Measurements from ENCODE around the gene ZAR1L. TPM values are rescaled to one million over a fixed set of nuclear protein-coding genes. Genes with fewer than 3 reads are reported as not detected.

The ZAR1L gene
- total RNA-seq, 2 experiments from 2014 or later, result not detected

DNA sequence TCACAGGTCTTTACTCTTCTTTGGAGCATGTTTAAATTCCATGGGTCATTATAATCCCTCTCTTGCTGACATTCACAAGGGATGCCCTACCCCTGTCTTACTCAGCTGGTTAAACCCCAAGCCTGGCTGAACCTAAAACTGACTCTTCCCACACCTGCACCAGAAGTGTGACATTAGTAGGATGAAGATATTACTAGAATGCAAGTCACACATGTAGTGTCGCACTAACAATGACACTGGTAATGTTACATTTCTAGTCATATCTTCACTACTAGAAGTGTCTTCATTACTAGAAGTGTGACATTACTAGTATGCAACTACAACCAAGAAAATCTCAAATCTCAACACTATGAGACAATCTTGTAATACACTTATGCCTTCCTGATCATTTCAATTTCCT lies 14.2 kb downstream of the ZAR1L start:
- Mint-ChIP-seq H3K4me1 (ENCODE audit: low read depth) (peaks cover 20% of the 10 kb centered on the region), H3K36me3 (no peaks in the 10 kb centered on the region)

DNA sequence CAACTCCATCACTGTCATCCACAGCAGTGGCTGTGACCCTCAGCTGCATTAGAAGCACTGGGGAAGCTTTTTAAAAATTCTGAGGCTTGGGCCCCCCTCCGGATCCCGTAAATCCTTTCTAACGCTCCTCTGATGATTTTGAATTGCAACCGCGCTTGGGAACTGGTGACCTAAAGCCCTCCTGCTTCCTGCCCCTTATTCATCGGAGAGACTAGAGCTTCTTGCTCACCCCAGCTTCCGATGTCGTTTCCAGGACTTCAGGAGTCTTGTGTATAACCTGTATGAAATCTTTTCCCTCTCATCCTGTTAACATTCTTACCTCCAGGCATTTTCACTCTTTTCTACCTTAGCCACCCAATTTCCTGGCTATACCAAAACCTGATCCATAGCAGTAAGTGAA lies 14.8 kb downstream of the ZAR1L start:
- no peaks in the 10 kb centered on the region for H3K9me3 Mint-ChIP-seq
- no peak overlapping the region for H3K4me3 Mint-ChIP-seq
- intact Hi-C loops (cut with micrococcal nuclease), result no loop called here
- DNase-seq, result no peak
- H3K36me3 Mint-ChIP-seq, result no peaks in the 10 kb centered on the region
- ChIA-PET POLR2A (interaction anchor here (1.6 kb wide), 1 partner anchor 15 kb away, joined by 11 read pairs; the partner anchor contains the start of genes BRCA2 and ZAR1L), CTCF (no interaction called here)
- H3K27ac Mint-ChIP-seq, result no peak overlapping the region
- peaks cover 7% of the 10 kb centered on the region for H3K27me3 Mint-ChIP-seq
- H3K4me1 Mint-ChIP-seq (ENCODE audit: low read depth), result peaks cover 20% of the 10 kb centered on the region

More for the DNA sequence above, 14.2 kb downstream of the ZAR1L start:
- H3K9me3 Mint-ChIP-seq, result no peaks in the 10 kb centered on the region
- H3K27ac Mint-ChIP-seq, result no peak overlapping the region
- intact Hi-C loops (cut with micrococcal nuclease), result loop anchor here (1.0 kb wide), 2 partner anchors 14 to 29 kb away; partner anchors contain the start of genes BRCA2 and ZAR1L
- H3K27me3 Mint-ChIP-seq, result peaks cover 7% of the 10 kb centered on the region
- CTCF ChIA-PET, result interaction anchor here (1.5 kb wide), 1 partner anchor 15 kb away, joined by 4 read pairs; the partner anchor contains the start of gene BRCA2
- no peak overlapping the region for H3K4me3 Mint-ChIP-seq
- DNase-seq, result peak; percentile 43
- POLR2A ChIA-PET, result interaction anchor here (1.6 kb wide), 1 partner anchor 15 kb away, joined by 11 read pairs; the partner anchor contains the start of genes BRCA2 and ZAR1L

DNA sequence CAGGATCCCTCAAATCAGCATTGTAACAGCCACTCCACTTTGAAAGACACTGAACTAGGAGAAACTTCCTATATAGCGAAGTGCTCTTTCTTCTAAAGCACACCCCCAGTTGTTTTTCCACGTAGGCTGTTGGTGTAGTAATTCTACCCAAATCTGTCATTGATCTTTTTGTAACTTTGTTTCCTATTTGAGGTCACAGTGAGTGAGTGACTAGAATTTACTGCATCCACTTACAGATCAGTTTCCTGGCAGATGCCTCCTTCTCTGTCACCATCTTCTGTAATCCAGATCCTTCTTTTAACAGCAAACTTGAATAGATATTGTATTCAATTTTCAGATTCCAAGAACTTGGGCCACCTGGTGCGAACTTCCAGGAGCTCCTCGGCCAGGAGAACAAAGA lies 15.3 kb downstream of the ZAR1L start:
- intact Hi-C loops (cut with micrococcal nuclease), result no loop called here
- DNase-seq, result no peak
- Mint-ChIP-seq H3K9me3 (no peaks in the 10 kb centered on the region), H3K27ac (no peak overlapping the region), H3K36me3 (no peaks in the 10 kb centered on the region), H3K27me3 (peaks cover 7% of the 10 kb centered on the region), H3K4me1 (ENCODE audit: low read depth) (peaks cover 20% of the 10 kb centered on the region), H3K4me3 (no peak overlapping the region)
- CTCF ChIA-PET, result no interaction called here
- POLR2A ChIA-PET, result interaction anchor here (1.6 kb wide), 1 partner anchor 16 kb away, joined by 11 read pairs; the partner anchor contains the start of genes BRCA2 and ZAR1L

DNA sequence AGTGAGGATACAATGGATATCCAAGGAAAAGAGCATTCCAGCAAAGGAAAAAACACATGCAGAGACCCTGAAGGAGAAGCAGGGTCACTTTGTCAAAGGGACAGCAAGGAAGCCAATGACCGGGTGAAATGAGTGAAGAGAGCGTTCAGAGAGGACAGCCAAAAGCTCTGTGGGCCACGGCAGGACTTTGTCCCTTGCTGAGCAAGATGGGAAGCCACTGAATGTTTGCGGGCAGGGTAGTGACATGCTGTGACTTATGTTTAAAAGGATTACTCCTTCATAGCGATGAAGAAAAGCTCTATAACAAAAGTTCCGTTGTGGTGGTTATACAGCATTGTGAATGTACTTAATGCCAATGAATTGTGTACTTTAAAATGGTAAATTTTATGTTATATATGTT lies 16.5 kb downstream of the ZAR1L start:
- Mint-ChIP-seq H3K36me3 (no peaks in the 10 kb centered on the region), H3K9me3 (no peaks in the 10 kb centered on the region), H3K27ac (no peak overlapping the region), H3K27me3 (peaks cover 7% of the 10 kb centered on the region), H3K4me3 (no peak overlapping the region), H3K4me1 (ENCODE audit: low read depth) (peaks cover 20% of the 10 kb centered on the region)
- POLR2A ChIA-PET, result no interaction called here
- DNase-seq, result no peak
- intact Hi-C loops (cut with micrococcal nuclease), result no loop called here
- CTCF ChIA-PET, result no interaction called here

DNA sequence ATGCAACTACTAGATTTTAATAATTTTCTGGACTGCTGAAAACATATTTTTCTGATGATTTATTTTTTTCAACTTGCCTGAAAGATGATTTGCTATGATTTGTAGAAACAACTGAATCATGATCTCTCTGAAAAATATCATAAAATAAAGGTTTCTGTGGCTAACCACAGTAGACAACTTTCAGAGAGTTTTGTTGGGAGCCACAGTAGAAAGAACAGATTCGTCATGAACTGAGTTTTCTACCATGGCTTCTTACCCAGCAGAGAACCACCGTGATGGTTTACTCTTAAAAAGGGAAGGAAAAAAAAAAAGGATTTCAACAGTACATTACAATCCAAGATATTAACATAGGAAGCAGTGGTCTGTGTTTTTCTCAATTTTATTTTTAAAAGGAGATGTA lies 18.0 kb downstream of the ZAR1L start:
- no peaks in the 10 kb centered on the region for H3K36me3 Mint-ChIP-seq
- H3K4me1 Mint-ChIP-seq (ENCODE audit: low read depth), result peaks cover 20% of the 10 kb centered on the region
- intact Hi-C loops (cut with micrococcal nuclease), result loop anchor here (1.0 kb wide), 1 partner anchor 11 kb away; no protein-coding TSS in a partner anchor
- no peak overlapping the region for H3K4me3 Mint-ChIP-seq
- CTCF ChIA-PET, result no interaction called here
- H3K9me3 Mint-ChIP-seq, result no peaks in the 10 kb centered on the region
- peaks cover 7% of the 10 kb centered on the region for H3K27me3 Mint-ChIP-seq
- DNase-seq, result no peak
- no peak overlapping the region for H3K27ac Mint-ChIP-seq
- POLR2A ChIA-PET, result no interaction called here

DNA sequence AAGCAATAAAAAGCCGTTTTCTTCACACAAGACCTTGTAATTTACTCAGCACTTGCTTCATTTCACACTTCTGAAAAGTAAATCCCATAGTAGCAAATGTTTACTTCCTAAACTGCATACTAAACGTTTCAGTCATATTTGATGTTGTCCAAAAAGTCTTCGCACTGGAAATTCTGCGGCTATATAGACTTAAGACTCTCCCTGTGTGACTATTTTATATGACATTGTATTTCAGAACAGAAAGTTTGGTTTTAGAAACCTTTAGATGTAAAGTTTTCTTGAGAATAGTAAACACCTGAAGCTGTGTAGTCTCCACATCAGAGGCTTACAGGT lies 29.6 kb downstream of the ZAR1L start:
- no peaks in the 10 kb centered on the region for H3K4me1 Mint-ChIP-seq (ENCODE audit: low read depth)
- intact Hi-C loops (cut with micrococcal nuclease), result no loop called here
- H3K27ac Mint-ChIP-seq, result no peak overlapping the region
- H3K36me3 Mint-ChIP-seq, result peaks cover 1% of the 10 kb centered on the region
- H3K27me3 Mint-ChIP-seq, result no peaks in the 10 kb centered on the region
- no peaks in the 10 kb centered on the region for H3K9me3 Mint-ChIP-seq
- ChIA-PET CTCF (no interaction called here), POLR2A (no interaction called here)
- DNase-seq, result no peak
- H3K4me3 Mint-ChIP-seq, result no peak overlapping the region

DNA sequence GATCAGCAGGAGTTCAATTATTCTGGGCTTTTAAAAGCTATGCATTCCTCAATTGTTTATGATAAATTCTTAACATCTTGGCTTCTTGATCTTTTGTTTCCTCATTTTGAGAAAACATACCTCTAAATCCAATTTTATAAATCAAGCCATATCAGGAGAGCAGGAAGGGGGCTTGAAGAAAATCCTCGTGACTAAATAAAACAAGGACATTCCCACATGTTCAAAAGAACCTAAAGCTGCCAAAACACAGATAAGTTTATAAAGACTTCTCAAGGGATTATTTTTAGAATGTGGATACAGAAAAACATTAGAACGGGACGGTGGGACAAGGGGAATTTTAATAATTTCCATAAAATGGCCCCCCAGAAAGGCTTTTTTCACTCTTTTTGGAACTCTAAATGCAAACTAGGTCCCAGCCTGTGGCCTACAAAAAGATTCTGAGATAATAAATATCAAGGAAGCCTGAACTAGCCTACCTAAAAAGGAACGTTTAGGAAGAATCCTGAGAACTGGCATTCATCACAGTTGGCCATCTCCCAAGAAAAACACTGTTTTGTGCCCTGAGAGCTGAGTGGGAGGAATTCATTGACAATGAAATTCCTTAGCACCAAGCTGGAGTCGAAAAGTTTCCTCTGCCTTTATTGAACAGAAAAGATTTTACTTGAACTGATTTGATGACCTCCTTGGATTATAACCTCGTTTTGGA lies 30.1 kb downstream of the ZAR1L start:
- Mint-ChIP-seq H3K9me3 (no peaks in the 10 kb centered on the region), H3K36me3 (peaks cover 1% of the 10 kb centered on the region), H3K27ac (no peak overlapping the region), H3K4me1 (ENCODE audit: low read depth) (no peaks in the 10 kb centered on the region), H3K27me3 (no peaks in the 10 kb centered on the region), H3K4me3 (no peak overlapping the region)
- ChIA-PET CTCF (interaction anchor here (0.8 kb wide), 1 partner anchor 17 kb away, joined by 3 read pairs; no protein-coding TSS in a partner anchor), POLR2A (no interaction called here)
- intact Hi-C loops (cut with micrococcal nuclease), result no loop called here
- DNase-seq, result no peak

DNA sequence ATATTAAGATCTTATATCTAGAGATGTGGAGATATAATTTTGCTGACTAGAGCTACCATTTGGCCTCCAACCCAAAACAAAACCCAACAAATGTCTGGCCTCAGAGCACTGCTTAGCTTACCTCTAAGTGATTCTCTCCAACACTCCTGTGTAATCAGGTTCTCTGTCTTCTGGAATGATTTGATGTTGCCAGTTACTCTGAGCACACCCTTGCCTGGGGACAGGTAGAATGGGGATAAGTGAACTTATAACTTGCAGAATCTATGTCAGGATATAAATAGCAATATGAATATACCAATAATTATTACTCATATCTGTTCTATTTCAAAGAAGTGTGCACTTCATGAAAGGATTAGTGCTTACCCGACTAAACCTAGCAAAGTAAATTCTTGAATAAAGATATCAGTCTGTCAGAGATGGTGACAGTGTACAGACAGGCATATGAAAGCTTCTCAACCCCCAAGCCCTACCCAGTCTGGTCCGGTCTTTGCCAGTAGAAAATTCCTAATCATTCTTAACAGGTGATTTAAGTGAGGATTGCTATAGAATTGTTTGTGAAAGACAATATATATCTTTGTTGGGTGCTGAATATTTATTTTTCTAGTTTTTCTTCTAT lies 33.0 kb downstream of the ZAR1L start:
- H3K27ac Mint-ChIP-seq, result no peak overlapping the region
- H3K4me3 Mint-ChIP-seq, result no peak overlapping the region
- no peaks in the 10 kb centered on the region for H3K9me3 Mint-ChIP-seq
- H3K4me1 Mint-ChIP-seq (ENCODE audit: low read depth), result peaks cover 3% of the 10 kb centered on the region
- ChIA-PET POLR2A (interaction anchor here (0.6 kb wide), 1 partner anchor 26 kb away, joined by 3 read pairs; no protein-coding TSS in a partner anchor), CTCF (interaction anchor here (1.1 to 1.2 kb wide), 2 partner anchors 12 to 853 kb away, joined by 3 read pairs; no protein-coding TSS in a partner anchor)
- intact Hi-C loops (cut with micrococcal nuclease), result no loop called here
- no peak for DNase-seq
- H3K27me3 Mint-ChIP-seq, result no peaks in the 10 kb centered on the region
- no peaks in the 10 kb centered on the region for H3K36me3 Mint-ChIP-seq

DNA sequence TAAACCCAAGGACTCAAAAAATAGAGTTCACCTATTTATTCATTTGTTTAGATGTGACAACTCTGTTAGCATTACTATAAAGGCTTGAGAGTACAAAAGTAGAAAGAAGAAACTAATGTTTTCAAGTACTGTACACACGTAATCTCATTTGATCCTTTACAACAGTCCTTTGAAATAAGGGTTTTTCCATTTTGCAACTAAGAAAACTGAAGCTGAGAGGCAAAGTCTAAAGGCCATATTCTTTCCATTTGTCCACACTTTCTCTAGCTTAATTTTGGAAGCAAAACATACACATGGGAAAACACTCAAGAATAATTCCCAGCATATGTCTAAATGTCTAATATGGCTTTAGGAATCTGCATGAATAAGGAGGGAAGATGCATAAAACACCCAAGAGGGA lies 34.1 kb downstream of the ZAR1L start:
- no peaks in the 10 kb centered on the region for H3K27me3 Mint-ChIP-seq
- ChIA-PET CTCF (interaction anchor here (0.6 to 1.2 kb wide), 3 partner anchors 11 to 852 kb away, joined by 3 read pairs; no protein-coding TSS in a partner anchor), POLR2A (no interaction called here)
- intact Hi-C loops (cut with micrococcal nuclease), result no loop called here
- peaks cover 3% of the 10 kb centered on the region for H3K4me1 Mint-ChIP-seq (ENCODE audit: low read depth)
- no peak for DNase-seq
- no peak overlapping the region for H3K27ac Mint-ChIP-seq
- H3K36me3 Mint-ChIP-seq, result peaks cover 3% of the 10 kb centered on the region
- no peak overlapping the region for H3K4me3 Mint-ChIP-seq
- no peaks in the 10 kb centered on the region for H3K9me3 Mint-ChIP-seq

DNA sequence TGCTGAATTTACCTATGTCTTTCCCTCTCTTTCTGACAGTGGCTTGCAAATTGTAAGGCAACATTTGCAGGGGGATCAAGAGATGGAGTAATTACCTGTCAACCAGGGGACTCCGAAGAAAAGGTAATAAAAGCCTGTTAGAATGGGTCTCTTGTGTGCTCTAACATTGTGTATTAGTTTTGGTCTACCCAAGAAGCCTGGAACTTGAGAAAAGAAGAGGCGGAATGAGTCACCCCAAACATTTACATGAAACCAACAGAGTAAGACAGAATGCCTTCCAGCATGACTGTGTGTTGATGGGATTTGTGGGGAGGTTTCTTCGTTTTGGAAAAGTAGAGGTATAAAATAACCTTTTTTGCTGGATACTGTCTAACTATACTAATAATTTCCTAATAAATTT lies 36.7 kb downstream of the ZAR1L start:
- H3K4me1 Mint-ChIP-seq (ENCODE audit: low read depth), result peaks cover 3% of the 10 kb centered on the region
- H3K27me3 Mint-ChIP-seq, result no peaks in the 10 kb centered on the region
- DNase-seq, result no peak
- H3K36me3 Mint-ChIP-seq, result peaks cover 8% of the 10 kb centered on the region
- intact Hi-C loops (cut with micrococcal nuclease), result no loop called here
- ChIA-PET CTCF (no interaction called here), POLR2A (no interaction called here)
- no peak overlapping the region for H3K27ac Mint-ChIP-seq
- H3K4me3 Mint-ChIP-seq, result no peak overlapping the region
- no peaks in the 10 kb centered on the region for H3K9me3 Mint-ChIP-seq

DNA sequence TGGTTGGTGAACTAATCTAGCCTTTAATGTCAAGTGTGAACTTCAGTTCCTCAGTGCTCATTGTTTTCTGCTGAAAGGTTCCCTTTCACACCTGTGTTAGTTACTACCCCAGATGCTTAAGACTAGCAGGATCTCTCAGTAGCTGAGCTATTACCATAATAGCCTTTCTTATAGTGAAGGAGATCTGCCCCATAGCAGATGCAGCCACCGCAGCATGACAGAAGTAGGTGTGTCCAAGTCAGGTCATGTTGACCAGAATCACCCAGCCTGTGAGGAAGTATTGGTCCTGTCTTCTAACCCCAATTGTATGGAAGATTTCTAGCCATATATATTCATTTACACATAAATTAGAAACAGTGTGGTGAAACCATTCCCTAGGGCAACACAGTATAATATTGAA lies 37.3 kb downstream of the ZAR1L start:
- no peaks in the 10 kb centered on the region for H3K9me3 Mint-ChIP-seq
- intact Hi-C loops (cut with micrococcal nuclease), result no loop called here
- no peak overlapping the region for H3K27ac Mint-ChIP-seq
- POLR2A ChIA-PET, result no interaction called here
- H3K4me3 Mint-ChIP-seq, result no peak overlapping the region
- H3K4me1 Mint-ChIP-seq (ENCODE audit: low read depth), result peaks cover 3% of the 10 kb centered on the region
- no peaks in the 10 kb centered on the region for H3K27me3 Mint-ChIP-seq
- DNase-seq, result no peak
- CTCF ChIA-PET, result interaction anchor here (0.9 to 1.4 kb wide), 2 partner anchors 10 to 368 kb away, joined by 3 to 4 read pairs; no protein-coding TSS in a partner anchor
- peaks cover 8% of the 10 kb centered on the region for H3K36me3 Mint-ChIP-seq

DNA sequence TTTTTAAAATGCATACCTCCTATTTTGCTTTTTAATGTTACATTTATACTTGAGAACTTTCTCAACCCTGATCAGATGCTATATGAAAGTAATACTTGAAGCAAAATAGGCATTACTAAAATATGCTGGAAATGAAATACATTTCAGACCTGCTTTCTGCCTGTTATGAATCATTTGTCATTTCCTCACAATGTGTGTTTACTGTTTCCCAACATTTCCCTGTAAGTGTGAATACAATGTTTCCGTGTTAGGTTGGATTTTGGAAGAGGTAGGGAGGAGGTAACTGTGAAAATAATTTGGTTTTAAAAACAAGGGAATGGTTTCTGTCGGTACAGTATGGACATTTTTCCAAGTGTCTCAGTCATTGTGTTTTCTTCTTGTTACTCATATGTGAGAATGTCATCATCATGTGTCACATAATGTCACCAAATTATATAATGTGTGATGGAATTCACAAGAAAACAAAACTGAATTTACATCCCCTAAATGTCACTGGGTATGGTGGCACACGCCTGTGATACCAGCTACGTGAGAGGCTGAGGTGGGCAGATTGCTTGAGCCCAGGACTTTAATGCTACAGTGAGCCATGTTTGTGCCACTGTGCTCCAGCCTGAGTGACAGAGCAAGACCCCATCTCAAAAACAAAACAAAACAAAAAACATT lies 43.0 kb downstream of the ZAR1L start:
- Mint-ChIP-seq H3K4me1 (ENCODE audit: low read depth) (peaks cover 6% of the 10 kb centered on the region), H3K27me3 (no peaks in the 10 kb centered on the region), H3K27ac (peak overlapping the region; percentile 36), H3K4me3 (no peak overlapping the region), H3K36me3 (peaks cover 10% of the 10 kb centered on the region), H3K9me3 (no peaks in the 10 kb centered on the region)
- CTCF ChIA-PET, result no interaction called here
- intact Hi-C loops (cut with micrococcal nuclease), result loop anchor here (1.0 kb wide), 1 partner anchor 29 kb away; no protein-coding TSS in a partner anchor
- no peak for DNase-seq
- POLR2A ChIA-PET, result interaction anchor here (1.6 kb wide), 1 partner anchor 43 kb away, joined by 4 read pairs; the partner anchor contains the start of genes BRCA2 and ZAR1L
